HCT116 (cell line): ENCODE data around the gene ZNF473.

ENCODE experiments used
- CBX3 ChIP-seq: IDR thresholded peaks from 2 replicates; pipeline ENCODE4 v1.6.1; 2012; ENCODE audit warnings: low read depth
- CTCF ChIP-seq, 3 experiments: fragments of 200-600 bp in 1 of 3; sonication (generic) in 1 of 3; IDR thresholded peaks in 2 of 3; conservative IDR thresholded peaks in 1 of 3; 2 replicates each; pipeline ENCODE4 v1.5.1; 2012 to 2017; ENCODE audit warnings: low read depth in 2 of 3, low read length in 2 of 3, antibody characterized with exemption in 1 of 3, borderline replicate concordance in 1 of 3, control low read depth in 1 of 3, mild to moderate bottlenecking in 1 of 3, mixed read lengths in 1 of 3, mixed run types in 1 of 3, moderate library complexity in 1 of 3; ENCODE audit not compliant: insufficient read depth in 1 of 3
- EZH2phosphoT487 ChIP-seq: fragments of 200-600 bp; IDR thresholded peaks from 2 replicates; pipeline ENCODE4 v1.6.1; 2018; ENCODE audit warnings: antibody characterized with exemption, borderline replicate concordance
- JUND ChIP-seq: IDR thresholded peaks from 2 replicates; pipeline ENCODE4 v1.6.1; 2012
- POLR2A ChIP-seq: IDR thresholded peaks from 2 replicates; pipeline ENCODE4 v1.7.0; 2011; ENCODE audit warnings: borderline replicate concordance; ENCODE audit not compliant: insufficient read depth, insufficient read length; ENCODE audit errors: extremely low read depth
- SP1 ChIP-seq: IDR thresholded peaks from 2 replicates; pipeline ENCODE4 v1.6.1; 2012; ENCODE audit warnings: low read depth
- YY1 ChIP-seq: IDR thresholded peaks from 2 replicates; pipeline ENCODE4 v1.6.1; 2011; ENCODE audit warnings: low read length, low read depth, moderate library complexity, mild to moderate bottlenecking; ENCODE audit not compliant: insufficient replicate concordance; ENCODE audit errors: extremely low read depth

DNA sequence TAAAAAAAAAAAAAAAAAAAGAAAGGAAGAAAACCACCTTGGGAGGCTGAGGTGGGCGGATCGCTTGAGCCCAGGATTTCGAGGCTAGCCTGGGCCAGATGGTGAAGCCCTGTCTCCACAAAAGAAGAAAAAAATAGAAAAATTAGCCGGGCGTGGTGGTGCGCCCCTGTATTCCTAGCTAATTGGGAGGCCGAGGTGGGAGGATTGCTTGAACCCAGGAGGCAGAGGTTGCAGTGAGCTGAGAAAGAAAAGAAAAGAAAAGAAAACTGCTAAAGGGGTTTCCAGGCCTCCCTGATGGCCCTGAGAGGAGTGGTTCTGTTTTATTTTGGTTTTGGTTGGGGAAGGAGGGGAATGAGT, 723 bp downstream of the ZNF473 start:
- TF ChIP-seq EZH2phosphoT487 (no peak), YY1 (no peak), CTCF (IDR thresholded peaks at IDR 0.05 in 2 of 3, conservative IDR thresholded peaks at IDR 0.05 in 1 of 3; ENCODE audit: borderline replicate concordance in 1 of 3, insufficient read depth in 1 of 3, low read depth in 2 of 3, low read length in 2 of 3) (no peak), CBX3 (no peak), SP1 (no peak), POLR2A (no peak), JUND (no peak)
